Jurkat, Clone E6-1 (cell line): ENCODE results near the gene TAF15.
A peak's percentile ranks its signal among the peaks of the same experiment; 100 is the strongest.

ENCODE experiments used
- DNase-seq: peaks from one replicate; pipeline ENCODE4 v3.0.0-alpha.2; 2011; ENCODE audit warnings: low read depth, low spot score
- H3K4me3 ChIP-seq: 2 replicates; pipeline ENCODE4 v1.5.1; 2011; ENCODE audit warnings: mild to moderate bottlenecking, low read length, control low read depth, moderate library complexity

Gene TAF15

DNA sequence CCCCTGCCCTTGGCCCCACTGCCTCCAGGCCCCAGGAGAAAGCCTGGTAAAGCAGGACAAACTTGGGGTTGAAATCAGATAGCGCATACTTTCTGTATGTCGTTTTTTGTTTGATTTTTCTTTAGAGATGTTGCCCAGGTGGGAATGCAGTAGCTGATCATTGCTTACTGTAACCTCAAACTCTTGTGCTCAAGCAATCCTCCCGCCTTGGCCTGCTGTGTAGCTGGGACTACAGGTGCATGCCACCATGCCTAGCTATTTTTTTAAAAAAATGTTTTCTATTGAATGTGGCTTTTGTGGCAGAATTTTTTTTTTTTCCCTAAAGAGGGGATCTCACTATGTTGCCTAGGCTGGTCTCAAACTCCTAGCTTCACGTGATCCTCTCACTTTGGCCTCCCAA lies 82.0 kb downstream of the TAF15 start:
- DNase-seq: peak; percentile 81
- H3K4me3 ChIP-seq: no peak overlapping the region

DNA sequence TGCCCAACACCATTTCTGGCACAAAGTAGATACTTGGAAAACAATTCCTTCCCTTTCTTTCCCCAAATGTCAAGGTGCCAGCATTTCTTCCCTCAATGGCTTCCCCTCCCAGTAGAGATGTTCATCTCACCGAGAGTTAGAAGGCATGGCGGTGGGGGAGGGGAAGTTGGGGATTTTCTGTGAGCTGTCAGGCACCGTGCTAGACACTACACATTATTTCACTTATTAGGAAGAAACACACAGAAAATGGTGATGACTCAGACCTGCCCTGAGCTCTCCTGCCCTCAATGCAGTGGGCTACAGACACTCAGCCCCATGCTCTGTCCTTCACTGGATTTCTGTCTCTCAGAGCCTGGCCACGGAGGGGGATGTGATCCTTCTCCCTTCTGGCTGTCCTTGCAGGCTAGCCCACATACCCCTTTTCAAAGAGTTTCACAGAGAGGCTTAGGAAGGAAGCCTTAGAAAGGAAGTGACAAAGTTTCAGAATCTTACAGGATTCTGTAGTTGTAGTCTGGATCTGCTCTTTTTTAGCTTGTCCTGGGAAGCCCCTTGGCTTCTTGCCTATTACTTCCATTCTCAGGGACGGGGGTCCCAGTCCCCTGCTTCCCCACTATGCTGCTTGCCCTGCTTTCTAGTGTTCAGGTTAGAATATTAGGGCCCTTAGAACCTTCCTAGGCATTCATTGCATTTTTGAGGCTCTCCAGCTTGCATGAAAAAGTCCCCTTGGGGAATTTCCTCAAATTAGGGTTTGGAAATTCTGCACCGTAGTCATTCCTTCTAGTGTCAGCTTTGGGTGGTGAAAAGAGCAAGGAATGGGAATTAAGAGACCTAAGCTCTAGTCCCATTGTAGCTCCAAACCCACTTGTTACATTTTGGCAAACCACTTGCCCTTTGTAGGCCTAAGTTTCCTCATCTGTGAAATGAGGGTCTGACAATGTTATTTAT lies 83.1 kb downstream of the TAF15 start:
- DNase-seq: no peak
- H3K4me3 ChIP-seq: no peak overlapping the region

DNA sequence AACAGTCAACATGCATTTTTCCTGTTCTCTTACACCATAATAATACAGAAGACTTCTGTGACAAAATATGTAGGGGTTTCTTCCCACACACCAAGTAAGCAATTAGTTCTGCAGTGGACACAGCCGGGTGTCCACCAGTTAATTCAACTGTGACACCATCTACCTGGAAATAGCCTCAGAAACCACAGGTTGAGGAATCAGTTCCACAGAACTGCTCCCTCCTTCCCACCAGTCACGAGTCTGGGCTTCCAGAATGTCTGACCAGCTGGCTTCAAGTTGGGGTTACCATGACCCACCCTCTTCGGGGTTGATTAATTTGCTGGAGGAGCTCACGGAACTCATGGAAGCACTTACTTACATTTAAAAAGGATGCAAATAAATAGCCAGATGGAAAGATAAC lies 84.5 kb downstream of the TAF15 start:
- DNase-seq: no peak
- H3K4me3 ChIP-seq: no peak overlapping the region

DNA sequence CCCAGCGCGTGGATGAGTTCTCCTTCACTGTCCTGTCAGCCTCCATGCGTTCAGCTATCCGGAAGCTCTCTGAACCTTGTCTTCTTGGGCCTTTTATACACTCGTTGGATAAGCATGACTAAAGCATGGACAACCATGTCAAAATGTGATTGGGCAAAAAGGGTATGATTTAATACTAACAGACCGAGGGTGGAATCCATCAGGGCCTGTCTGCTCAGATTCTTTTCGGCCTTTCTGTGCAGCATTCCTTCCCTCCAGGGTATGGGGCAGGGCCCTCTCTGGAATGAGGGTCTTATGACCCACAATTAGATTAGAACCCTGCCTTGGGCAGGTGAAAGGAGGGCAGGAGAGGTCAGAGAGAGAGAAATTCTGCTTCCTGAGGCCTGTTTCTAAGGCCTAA lies 84.9 kb downstream of the TAF15 start:
- H3K4me3 ChIP-seq: no peak overlapping the region
- DNase-seq: no peak

DNA sequence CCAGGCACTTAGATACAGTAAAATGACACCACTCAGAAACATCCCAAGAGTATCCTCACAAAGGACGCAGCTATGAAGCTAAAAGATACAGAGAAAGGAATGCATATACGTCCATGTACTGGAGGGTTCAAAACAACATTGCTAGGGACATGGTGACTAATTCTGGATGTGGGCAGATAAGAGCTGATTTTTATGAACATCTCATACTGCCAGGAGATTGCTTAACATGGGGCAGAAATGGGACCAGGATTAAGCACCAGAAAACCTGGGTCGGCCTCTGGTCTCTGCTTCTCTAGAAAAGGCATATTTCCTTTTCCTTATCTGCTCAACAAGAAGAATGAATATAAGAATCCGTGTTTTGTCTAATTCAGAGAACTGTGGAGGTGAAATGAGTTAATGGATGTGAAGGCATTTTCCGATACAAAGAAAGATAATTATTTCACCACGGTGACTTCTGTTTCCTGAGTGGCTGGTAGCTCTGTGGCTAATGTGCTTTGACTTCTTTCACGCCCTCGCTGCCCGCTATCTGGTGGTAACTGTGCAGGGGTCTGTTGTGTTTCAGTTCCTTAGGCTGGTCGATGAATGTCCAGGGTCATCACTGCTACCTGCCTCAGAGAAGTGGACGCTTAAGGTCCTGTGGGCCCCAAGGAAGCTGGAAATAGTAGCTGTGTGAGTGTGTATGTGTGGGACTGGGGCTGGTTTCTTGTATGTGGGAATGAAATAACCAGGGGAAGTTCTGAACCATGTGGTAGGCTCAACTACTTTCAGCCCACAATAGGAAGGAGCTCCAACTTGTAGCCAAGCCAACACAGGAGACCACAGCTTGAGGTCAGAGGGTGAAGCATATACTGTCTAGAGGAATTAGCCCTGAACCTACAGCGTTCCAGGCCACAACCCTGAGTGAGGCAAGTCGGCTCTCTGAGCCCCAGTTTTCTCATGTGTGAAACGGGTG lies 86.6 kb downstream of the TAF15 start:
- no peak overlapping the region for H3K4me3 ChIP-seq
- no peak for DNase-seq
